Activated CD8-positive, alpha-beta memory T cell treated with anti-CD3 and anti-CD28 coated beads, Interleukin-2, amount 50 U/mL, for 48 hours (primary cell): ENCODE results near the gene ACOT11.
A peak's percentile ranks its signal among the peaks of the same experiment; 100 is the strongest.

Experiments used
- DNase-seq: peaks from one replicate; pipeline ENCODE4 v3.0.0-alpha.2; 2020

Gene ACOT11

DNA sequence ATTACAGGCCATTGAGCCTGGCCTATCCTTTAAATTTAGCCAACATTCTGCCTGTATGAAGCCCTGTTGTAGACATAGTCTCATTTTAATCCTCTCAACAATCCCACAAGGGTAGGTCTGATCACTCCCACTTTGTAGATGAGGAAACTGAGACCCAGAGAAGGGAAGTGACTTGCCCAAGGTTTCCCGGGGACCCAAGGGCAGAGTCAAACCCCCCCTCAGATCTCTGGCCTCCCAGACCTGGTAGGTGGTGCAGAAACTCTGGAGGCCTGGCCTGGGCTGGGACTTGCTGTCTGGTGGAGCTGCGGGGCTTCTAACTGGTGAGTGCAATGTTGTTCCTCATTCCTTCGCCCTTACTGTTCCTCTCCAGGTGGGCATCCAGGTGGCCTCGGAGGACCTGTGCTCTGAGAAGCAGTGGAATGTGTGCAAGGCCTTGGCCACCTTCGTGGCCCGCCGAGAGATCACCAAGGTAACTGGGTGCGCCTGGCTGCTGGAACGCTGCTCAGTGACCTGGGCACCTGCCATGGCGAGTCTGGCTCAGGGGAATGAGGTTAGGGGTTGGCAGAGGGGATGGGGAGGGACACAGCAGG lies 45.6 kb downstream of the ACOT11 start:
- DNase-seq: no peak

DNA sequence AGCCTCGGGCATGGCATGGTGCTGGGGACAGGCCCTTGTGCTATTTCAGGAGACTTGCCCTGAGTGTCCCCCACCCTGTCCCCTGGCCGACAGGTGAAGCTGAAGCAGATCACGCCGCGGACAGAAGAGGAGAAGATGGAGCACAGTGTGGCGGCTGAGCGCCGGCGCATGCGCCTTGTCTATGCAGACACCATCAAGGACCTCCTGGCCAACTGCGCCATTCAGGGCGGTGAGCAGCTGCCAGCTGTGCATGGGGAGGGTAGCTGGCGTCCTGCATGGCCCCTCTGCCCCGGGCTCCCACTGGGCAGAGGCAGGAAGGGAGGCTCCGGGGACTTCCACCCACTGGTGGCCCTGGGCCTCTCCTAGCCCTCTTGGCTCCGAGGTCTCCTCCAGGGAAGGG lies 46.4 kb downstream of the ACOT11 start:
- DNase-seq: no peak

DNA sequence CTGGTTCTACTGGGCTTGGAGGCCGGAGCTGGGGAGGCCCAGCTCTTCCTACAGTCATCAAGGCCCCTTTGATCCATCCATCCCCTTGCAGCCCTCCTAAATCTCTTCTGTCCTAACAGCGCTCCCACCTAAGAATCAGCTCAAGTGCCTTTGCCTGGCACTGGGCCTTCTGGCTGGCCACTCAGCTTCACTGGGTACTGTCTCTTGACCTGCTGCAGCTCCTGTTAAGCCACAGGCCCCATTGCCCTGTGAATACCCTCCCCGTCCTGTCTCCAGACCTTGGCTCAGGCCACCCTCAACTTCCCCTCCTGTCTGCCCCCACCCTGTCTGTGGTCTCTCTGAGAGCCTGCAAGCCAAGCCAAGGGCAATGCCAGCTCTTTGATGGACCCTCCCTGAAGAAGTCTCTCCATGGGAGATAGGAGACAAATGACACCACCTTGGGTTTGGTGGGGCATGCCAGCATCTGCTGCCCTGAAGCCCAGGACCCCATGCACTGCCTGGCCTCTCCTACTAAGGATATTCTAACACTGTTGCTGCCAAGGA lies 48.0 kb downstream of the ACOT11 start:
- no peak for DNase-seq

DNA sequence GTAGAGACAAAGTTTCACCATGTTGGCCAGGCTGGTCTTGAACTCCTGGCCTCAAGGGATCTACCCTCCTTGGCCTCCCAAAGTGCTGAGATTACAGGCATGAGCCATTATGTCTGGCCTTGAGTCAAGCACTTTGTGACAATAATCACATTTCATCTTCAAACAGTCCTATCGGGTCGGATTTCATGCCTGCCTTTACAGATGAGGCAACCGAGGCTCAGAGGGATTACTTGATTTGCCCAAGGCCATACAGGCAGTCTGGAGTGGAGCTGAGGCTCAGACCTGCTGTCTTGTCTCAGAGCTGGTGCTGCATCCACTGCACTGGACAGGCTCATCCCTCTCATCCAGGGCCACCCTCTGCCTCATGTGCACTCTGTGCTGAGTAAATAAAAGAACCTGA lies 48.7 kb downstream of the ACOT11 start:
- DNase-seq: no peak

DNA sequence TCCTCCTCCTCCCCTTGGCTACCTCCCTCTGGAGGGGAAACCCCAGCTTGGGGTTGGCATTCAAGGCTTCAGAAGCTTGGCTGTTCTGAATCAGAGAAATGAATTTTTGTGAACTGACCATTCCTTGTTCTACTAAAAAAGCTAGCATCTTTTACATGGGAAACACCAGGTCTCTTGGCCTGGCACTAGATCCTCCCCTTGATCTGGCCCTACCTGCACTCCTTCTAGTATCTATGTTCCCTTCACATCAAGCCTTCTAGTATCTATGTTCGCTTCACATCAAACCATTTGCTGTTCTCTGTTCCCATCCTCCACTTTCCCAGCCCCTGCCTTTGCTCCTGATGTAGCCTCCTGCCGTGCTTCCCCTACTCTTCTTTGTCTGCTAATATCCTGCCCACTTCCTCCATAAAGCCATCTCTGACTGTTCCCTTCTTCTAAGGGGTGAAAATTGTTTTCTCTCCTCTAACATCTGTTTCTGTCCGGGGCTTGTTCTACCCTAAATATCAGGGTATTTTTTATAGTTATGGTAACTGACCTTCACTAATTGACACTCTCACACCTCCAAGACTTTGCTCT lies 49.5 kb downstream of the ACOT11 start:
- DNase-seq: no peak

- DNase-seq: no peak
These were observed 51.3 kb downstream of the ACOT11 start for GRCh38 chr1:54599211-54599823.

GRCh38 chr1:54600947-54601721 lies 53.1 kb downstream of the ACOT11 start:
- DNase-seq: no peak

DNA sequence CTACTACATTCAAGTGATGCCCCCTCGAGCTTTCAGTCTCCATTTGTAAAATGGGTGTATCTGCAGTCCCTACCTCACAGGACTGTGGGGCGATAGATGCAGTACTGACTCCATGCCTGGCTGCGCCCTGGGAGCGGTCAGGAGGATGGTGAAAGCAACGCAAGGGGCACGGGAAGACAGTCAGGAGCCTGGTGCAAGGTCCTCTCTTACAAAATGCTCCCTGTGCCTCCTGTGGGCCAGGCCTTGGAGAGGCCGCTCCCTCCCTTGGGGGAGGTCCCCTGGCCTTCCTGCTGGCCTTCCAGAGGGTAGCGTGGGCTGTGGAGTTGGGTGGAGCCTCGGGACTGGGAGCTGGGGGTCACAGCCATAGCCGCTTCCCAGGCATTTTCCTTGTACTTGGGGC lies 53.7 kb downstream of the ACOT11 start:
- DNase-seq: no peak

- DNase-seq: no peak
These were observed 54.5 kb downstream of the ACOT11 start for GRCh38 chr1:54602554-54602953.

DNA sequence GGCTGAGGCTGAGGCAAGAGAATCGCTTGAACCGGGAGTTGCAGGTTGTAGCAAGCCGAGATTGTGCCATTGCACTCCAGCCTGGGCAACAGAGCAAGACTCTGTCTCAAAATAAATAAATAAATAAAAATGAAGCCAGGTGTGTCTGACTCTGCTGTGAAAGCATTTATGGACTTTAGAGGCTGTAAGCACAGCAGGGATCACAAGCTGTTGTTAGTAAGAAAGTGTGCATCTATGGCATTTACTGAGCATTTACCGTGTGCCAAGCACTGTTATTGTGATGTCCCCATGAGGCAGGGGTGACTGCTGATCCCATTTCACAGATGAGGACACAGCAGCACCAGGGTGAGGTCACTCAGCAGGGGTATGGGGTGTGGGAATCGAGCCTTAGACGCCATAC lies 55.2 kb downstream of the ACOT11 start:
- no peak for DNase-seq

- DNase-seq: no peak
These were observed 56.0 kb downstream of the ACOT11 start for GRCh38 chr1:54604051-54604450.

DNA sequence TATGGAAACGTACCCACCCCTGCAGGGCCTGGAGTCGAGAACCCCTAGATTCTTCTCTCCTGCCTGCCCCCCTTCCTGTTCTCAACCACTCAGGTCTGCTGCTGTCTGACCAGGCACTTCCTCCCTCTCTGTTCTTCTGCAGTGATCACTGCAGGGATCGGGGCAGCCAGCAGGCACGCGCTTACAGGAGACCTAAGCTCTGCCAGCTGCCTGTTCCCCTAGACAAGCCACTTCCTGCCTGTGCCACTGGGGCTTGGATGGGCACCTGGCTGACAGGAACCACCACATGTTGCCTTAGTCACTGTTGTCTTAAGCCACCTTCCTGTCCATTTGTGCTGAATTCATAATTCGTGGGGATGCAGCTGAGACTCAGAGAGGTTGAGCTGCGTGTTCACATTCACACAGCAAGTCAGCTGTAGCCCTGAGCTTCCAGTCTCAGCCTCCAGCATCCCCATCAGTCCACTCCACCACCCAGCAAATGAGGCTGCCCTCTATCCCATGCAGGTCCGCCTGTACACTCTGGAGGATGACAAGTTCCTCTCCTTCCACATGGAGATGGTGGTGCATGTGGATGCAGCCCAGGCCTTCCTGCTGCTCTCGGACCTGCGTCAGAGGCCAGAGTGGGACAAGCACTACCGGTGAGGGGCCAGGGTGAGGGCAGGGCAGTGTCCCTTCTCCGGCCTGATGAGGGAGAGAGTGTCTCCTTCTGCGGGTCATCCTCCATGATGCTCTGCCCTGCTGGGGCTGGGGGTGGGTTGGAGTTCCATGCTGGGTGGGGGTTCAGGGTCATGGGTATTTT lies 56.7 kb downstream of the ACOT11 start:
- DNase-seq: peak; percentile 60

GRCh38 chr1:54606096-54606989 lies 58.3 kb downstream of the ACOT11 start:
- no peak for DNase-seq

DNA sequence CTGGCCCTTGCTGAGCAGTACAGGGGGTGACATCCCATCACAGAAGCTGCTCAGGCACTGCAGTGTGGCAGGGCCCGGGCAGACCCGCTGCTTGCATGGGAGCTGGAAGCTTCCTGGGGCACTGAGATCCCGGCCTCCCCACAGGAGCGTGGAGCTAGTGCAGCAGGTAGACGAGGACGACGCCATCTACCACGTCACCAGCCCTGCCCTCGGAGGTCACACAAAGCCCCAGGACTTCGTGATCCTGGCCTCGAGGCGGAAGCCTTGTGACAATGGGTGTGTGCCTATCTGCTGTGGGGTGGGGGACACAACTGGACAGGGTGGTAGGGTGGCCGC lies 58.9 kb downstream of the ACOT11 start:
- DNase-seq: no peak

- no peak for DNase-seq
These were observed 60.0 kb downstream of the ACOT11 start for GRCh38 chr1:54607821-54608565.

- no peak for DNase-seq
These were observed 60.7 kb downstream of the ACOT11 start for GRCh38 chr1:54608566-54609230.

GRCh38 chr1:54609301-54609921 lies 61.4 kb downstream of the ACOT11 start:
- no peak for DNase-seq

DNA sequence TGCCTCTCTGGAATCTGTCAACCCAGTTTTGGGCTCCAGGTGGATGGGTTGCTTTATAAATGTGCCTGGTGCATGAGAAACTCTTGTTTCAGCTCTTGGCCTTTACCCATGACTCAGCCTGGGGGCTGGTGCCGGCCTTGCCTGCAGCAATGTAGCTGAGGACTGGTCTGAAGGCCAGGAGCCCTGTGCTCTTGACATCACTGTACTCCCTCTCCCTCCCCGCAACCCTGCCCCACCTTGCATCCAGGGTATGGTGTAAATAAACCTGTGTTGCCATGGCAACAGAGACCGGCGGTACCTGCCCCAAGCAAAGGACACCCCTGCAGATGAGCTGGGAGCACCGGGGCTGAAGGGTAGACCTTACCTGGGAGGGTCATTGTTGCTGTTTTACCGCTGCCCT lies 62.0 kb downstream of the ACOT11 start:
- DNase-seq: no peak

- no peak for DNase-seq
These were observed 62.9 kb downstream of the ACOT11 start for GRCh38 chr1:54610601-54611580.
